ENCODE measurements around the gene SLC12A4.
A peak's percentile ranks its signal among the peaks of the same experiment; 100 is the strongest.

SLC12A4 gene

DNA sequence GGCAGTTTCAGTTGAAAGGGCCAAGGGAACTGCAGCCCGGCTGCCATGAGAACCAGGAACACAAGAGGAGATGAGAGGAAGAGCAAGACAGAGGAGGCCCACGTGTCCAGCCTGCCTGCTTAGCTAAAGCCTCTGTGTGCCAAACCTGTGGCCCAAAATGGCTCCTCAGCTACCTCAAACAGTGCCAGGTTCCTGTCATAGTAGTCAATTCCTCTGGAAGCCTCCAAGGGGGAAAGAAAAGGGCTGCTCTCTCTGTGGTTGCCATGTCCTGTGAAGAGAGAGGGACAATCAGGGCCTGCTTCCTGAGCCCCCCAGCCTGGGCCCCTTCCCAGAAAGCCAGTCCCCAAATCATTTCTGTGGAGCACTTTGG lies 5.2 kb downstream of the SLC12A4 start:
- no peak for DNase-seq (ENCODE audit: low spot score)

DNA sequence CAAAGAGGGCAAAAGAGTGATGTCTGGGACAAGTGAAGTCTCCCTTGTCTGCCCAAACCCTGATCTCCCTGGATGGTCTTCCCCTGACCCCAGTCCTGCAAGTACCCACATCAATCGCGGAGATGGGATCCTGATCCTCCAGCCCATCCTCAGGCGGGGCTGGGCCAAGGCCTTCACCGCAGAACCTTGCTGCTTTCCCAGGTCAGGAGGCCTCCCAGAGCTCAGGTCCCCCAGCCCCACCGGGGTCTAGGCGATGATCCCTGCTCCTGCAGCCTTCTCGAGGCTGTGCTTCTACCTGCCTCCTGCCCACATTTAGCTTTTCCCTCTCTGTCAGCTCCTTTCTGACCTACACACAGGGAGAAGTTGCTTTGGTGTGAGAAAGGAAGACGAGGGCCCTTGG lies 6.3 kb downstream of the SLC12A4 start:
- no peak for DNase-seq (ENCODE audit: low spot score)

DNA sequence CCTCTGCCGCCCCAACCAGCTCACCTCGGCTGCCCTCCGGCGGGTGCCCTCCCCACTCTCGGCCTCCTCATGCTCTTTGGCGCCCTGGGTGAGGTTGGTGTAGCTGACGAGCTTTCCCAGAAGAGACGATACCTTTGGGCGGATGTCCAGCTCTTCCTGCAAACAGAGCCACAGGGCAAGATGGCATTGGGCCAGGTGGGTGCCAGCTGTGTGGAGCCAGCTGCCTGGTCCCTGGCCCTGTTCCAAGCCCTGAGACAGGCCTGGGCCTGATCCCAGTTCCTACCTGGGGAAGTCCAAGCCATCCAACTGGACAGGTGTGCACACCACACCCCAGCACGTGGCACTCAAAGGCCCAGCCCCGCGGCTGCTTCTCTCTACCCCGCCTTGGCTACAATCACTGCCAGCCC lies 6.9 kb downstream of the SLC12A4 start:
- no peak for DNase-seq (ENCODE audit: low spot score)

DNA sequence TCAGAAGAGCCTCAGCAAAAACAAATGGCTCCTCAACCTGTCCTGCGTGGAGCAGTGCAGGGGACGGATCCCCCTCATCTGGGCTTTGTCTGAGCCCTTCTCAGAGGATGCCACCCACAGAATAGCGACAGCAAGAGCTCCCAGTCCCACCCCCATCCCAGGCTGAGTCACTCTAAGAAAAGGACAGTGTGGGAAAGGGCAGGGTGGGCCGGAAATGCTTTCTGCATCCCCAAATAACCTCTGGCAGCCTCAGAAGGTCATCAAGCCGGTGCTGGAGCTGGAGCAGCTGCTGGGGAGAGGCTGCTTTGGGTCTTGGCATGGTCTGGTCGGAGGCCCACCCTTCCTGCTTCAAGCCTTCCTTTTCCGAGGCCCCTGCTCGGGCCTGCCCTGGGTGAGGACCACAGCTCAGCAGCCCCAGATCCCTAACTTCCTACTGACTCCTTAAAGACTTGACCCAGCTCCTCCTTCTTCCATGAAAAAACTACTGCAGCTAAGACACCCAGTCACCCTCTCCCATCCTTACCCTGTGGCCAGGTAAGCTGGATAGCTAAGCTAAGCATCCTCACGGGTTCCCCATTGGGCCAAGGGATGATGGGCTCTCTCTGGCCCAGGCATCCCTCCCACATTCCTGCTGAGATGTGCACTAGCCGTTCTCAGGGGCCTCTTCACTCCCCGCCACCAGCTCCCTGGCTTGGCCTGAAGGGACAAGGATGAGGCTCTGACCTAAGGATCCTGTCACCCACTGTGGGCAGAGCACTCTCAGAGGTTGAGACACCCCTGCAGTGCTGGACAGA lies 8.7 kb downstream of the SLC12A4 start:
- no peak for DNase-seq (ENCODE audit: low spot score)

DNA sequence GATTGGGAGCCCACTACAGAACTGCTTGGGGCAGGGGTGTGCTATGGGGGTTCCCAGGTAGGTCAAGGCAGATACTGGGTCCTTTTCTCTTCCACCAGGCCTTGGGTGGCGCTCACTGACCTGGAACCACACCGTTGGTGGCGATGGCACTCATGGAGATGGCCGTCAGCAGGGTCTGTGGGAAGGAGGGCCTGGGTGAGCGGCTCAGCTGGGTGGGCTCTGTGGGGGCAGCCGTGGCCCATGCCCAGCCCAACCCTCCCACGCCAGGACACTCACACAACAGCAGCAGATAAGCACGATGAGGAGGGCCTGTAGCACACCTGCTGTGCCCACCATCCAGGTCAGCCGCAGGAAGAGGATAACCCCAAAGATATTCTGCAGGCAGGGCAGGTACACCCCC lies 10.8 kb downstream of the SLC12A4 start:
- DNase-seq (ENCODE audit: low spot score) = peak; percentile 46

DNA sequence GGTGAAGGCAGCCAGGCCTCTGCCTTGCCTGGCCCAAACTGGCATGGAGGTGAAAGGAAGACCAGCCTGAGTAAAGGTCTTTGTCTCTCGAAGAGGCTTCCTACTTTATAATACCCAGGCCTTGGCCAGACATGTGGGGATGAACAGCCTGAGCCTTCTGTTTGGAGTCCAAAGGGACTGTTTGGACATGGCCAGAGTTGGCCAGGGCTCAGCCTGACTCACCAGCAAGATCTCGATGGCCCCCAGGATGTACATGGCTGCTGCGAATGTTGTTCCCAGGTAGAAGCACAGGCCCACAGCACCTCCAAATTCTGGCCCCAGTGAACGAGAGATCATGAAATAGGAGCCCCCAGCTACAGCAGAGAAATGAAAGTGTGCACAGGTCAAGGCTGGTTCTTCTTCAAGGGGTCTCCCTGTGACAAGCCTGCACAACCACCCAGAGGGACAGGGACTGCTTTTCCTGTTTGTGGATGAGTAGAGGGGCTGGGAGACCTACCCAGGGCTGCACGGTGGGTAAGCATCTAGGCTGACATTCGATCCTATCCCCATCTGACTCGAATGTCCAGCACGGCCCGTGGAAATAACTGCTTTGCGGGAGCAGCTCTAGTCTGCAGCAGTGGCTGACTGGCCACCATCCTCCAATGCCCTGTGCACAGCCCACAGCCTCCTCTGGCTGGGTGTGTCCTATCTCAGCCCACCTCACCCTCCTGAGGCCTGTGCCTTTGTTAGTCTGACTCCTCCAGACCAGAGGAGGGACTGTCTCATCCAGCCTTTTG lies 13.8 kb downstream of the SLC12A4 start:
- peak; percentile 48 for DNase-seq (ENCODE audit: low spot score)

DNA sequence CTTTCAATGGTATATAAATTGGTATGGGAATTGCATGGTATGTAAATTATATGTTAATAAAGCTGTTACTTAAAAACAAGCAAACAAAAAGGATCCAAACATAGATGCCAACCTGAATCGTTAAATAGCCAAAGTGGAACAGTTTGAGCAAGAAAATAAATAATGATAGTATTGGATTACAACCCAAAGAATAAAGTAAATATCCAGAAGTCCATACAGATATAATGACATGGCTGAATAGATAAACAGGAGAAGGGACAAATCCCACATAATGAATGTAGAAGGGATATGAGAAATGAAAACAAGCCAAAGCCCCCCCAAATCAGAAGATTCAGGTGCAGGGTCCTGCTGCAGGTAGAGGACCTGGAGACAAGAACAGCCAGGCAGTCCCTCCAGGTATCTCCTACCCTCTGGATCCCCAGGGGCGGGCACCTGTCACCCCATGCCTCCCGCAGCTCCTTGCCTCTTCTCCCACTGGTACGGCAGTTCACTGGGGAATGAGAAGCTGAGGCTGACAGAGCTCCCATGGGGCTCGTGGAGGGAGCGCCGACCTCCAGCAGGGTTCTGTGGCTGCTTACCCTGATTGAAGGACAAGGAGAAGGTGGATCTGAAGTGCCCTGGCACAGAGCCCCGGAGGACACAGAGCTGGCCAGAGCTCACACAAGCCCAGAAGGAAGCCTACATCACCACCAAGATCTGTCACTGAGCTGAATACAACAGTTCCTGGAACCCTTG lies 14.6 kb downstream of the SLC12A4 start:
- DNase-seq (ENCODE audit: low spot score) = no peak

DNA sequence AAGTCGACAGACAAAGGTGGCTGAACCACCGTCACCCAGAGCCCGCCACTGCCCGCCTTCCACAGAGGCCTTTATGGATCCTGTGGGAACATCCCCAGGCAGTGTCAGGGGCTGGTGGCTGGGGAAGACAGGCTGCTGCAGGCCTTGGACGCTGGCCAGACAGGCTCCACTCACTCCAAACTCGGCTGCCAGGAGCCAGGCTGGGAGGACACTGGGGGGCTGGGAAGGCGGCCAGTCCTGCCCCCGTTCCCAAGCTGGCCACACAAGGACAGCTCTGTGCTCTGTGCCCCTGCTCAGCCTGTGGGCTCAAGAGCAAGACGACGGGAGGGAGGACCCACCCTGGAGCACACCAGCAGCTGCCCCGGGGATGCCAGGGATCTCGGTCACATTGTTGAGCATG lies 17.0 kb downstream of the SLC12A4 start:
- no peak for DNase-seq (ENCODE audit: low spot score)

DNA sequence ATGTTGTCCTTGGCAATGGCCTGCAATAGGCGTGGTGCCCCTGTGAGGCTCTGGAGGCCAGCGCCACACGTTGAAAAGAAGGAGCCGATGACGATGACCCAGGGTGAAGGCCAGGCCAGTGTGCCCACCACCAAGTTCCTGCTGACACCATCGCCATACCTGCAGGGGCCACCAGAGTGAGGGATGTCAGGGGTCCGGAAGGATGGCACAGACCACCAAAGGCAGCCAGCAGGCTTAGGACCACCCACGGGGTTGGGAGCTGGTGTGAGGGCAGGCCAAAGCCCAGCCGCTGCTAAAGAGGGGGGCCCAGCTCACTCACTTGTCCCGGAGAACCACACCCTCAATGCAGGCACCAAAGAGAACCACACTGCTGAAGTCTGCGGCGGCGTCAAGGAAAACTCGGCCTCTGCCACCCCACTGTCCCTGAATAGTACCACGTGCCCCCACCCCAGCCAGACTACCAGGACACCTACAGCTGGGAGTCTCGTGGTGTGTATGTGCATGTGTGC lies 18.0 kb downstream of the SLC12A4 start:
- no peak for DNase-seq (ENCODE audit: low spot score)

DNA sequence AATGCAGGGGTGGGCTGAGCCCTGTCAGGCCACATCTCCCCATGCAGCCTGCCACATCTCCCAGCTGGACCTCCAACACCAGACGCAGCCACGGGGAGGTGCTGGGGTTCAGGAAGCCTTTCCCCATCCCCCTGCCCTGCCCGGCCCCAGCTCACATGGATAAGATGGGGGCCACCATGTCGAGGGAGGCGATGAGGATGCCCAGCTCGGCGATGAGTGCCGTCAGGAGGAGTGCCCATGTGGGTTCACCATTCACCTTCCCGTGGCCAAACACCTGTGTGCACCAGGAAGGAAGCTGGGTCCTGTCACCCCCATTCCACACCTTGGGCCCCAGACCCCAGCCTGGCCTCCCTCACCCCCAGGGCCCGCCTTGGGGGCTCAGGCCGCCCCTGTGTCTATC lies 18.8 kb downstream of the SLC12A4 start:
- no peak for DNase-seq (ENCODE audit: low spot score)

DNA sequence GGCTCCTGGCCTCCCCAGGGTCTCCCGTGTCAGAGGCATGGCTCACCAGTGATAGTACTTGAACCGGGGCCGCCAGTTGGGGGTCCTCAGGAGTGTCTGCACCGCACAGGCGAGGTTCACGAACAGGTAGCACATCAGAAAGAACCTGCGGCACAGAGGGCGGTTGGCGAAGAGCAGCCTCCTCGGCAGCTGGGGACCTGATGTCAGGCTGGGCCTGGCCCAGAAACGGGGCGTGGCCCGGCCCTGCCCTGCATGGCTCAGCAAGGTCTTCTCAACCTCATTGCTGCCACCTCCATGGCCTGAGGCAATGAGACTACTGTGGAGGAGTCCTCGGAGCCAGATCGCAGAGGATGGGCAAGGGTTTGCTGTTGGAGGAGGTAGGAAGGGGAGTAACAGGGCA lies 20.4 kb downstream of the SLC12A4 start:
- no peak for DNase-seq (ENCODE audit: low spot score)

DNA sequence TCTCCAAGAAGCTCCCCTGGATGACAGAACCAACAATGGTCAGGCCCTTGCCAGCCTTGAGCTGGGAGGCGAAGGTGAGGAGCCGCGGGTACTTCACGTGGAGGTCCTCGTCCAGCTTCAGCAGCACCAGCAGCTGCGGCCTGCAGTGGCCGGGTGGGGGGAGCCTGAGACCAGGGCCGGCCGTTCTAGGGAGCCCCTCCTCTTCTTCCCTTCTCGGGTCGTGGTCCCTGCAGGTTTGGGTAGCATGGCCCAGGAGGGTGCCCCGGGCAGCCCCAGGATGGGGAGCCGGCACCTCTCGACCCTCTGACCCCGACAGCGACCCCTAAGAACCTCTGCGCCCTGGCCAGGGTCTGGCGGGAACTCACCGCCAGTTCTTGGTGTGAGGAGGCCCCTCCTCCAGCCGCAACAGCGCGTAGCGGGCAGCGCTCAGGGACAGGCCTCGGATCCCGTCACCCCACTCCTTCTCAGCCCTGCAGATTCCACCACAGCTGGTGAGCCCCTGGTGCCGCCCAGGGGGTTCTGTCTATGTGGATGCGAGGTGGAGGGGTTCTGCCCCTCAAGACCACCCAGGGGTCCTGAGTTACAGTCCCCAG lies 21.4 kb downstream of the SLC12A4 start:
- no peak for DNase-seq (ENCODE audit: low spot score)

DNA sequence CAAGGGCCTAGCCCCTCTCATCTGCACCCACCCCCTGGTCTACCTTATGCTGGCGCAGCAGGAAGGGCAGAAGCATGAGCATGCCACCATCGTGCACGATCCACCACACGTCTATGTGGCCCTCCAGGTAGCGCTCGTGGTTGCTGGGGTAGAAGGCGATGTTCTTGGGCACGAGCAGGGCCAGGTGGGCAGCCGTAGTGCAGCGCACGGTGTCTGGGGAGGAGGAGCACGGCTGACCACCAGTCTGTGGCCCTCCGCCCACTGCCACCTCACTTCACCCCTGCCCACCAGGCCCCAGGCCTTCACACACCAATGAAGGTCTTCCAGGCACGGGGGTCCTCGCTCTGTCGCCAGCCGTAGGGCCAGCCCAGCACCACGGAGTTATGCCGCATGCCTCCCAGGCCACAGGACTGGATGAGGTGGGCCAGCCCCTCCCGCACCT lies 22.3 kb downstream of the SLC12A4 start:
- DNase-seq (ENCODE audit: low spot score) = no peak

DNA sequence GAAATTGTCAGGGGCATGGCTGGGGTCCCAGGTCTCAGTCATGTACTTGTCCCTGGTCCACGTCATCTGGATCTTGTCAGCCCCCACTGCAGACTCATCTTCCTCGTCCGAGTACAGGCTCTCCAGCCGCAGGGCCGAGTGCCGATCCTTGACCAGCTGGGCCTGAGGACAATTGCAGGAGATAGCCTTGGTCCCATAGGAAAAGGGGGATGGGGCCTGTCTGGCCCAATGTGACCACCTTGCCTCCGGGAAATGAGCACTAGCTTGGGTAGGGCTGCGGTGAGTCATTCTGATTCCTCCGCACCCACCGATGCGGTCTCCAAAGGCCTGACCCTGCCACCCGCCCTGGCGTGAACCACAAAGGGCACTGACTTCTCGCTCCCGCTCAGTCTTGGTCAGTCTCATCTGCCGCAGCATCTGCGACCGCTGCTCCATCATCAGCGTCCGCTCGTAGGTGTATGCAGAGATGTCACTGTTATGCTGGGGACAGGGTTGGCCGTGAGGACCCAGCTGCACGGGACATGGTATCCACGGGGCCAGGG lies 23.0 kb downstream of the SLC12A4 start:
- no peak for DNase-seq (ENCODE audit: low spot score)

DNA sequence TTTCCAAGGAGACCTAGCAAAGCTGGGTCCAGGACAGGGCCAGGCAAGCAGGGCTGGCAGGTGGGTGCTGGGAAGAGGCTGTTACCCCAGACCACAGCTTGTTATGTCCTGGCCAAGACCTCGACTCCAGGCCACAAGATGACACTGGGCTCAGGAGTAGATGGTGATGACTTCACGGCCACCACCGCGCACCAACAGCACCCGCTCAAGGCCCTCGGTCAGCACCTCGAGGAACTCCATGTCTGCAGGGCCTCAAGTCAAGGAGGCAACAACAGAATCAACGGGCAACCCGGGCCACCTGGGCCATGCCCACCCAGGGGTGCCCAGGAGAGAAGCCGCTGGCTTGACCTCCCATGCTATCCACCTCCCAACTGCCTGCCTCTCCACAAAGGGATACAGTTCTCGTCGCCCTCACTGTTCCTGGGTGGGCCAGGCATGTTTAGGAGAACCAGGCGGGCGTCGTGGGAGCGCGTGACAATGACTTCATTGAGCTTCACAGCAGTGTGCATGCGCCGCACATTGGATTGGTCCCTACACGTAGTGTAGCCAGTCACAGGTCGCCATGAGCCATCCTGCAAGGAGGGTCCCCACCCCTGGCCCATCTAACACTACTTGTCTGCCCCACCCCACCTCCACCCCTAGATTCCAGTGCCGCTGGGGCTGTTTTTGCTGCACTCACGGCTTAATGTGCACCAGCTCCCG lies 23.6 kb downstream of the SLC12A4 start:
- no peak for DNase-seq (ENCODE audit: low spot score)

DNA sequence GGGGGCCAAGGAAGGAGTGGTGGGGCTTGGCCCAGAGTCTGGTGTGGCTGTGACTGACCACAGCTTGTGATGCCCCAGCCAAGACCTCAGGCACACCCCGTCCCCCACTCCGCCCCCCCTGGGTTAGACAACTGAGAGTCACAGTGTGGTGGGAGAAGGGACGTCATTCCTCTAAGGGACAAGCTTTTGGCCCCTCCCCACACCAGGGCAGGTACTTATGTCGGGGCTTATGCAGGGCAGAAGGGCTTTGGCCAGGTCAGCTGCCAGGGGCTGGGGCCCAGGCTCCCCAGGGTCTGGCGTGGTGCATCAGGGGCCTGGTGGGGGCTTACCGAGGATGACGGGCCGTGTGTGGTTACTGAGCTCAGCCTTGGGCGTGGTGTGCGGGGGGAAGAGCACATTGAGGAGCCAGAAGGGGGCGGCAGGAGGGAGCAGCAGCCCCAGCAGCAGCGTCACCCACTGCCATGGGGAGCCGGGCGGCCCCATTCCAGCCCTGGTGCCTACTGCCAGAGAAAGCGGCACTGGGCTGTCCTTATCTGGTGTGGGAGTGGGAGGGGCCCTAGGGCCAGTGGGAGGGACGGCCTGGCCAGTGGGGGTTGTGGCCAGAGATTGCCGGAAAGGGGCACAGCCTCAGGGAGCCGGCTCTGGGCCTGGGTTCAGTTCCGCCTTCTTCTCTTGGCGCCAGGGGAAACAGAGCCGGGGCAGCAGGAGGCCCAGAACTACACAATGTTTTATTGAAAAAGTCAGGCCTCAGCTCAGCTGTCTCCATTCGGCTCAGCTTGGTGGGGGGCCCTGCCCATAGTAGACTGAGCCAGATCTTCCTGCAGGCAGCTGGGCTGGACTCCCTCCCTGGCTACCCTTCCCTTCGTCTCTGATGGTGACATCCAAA lies 24.6 kb downstream of the SLC12A4 start, which contains the start of gene LCAT:
Gene LCAT (minus strand): TSS at position 502 of the 886 bp plus-strand sequence. CDS start 19 bp downstream, at position 483.
- DNase-seq (ENCODE audit: low spot score) = no peak

DNA sequence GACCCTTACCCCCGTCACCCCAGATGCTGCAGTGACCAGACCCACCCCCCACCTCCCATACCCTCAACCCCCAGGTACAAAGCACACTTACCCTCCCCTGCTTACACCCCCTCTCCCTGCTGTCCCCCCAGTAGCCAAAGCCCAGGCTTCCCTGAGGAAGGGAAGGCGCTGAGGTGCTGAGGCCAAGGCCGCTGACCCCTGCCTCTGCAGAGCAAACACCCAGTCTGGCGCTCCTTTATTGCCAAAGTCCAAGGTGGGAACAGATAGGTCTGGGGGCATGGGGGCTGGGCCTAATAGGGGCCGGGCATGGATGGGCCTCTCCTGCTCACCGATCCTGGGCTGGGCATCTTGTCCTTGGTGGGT lies 25.2 kb downstream of the SLC12A4 start:
- no peak for DNase-seq (ENCODE audit: low spot score)

DNA sequence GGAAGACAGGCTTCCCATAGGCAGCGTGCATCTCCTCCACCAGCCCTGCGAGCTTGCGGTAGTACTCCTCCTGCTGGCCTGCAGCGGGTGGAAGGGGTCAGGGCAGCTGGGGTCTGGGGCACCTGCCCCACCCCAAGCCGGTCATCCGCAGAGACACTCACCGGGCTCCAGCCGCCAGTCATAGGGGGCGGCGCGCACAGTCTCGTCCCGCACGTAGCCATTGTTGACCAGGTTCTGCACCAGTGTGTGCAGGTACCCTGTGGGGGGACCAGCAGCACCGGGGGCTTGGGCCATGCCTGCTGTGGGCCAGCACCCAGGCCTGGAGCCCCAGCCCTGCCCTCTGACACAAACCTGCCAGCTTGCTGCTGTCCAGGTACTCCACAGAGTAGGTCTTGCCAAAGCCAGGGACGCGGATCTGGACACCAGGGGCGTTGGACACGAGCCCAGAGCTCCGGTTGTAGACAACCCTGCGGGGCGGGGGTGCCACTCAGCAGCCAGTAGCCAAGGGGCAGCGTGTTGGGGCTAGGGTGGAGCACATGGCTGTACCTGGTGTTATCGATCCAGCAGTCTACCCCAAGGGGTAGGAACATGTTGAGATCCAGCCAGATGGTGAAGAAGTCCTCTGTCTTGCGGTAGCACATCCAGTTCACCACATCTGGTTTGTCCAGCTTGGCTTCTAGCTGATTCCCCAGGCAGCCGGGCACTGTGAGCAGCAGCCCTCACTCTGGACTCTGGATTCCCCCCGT lies 25.8 kb downstream of the SLC12A4 start:
- no peak for DNase-seq (ENCODE audit: low spot score)

DNA sequence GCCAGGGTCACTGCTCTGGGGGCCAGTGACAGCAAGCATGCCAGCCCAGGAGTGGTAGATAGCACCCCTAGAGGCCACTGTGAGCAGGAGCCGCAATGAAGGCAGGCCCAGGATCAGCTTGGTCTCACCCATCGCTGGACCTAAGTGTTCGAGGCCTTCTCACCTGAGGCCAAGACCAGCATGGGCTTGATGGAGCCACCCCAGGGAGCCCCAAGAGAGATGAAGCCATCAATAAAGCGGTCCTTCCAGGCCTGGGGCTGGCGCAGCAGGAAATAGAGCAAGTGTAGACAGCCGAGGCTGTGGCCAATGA lies 26.3 kb downstream of the SLC12A4 start:
- no peak for DNase-seq (ENCODE audit: low spot score)
